GM08714 (cell line): Measurements from ENCODE around the gene PI16.
"Not testable (repeated sequence)": the region's sequence is repeated elsewhere in the genome, so short reads cannot be mapped to it uniquely, and the experiment has no call there.

Experiments
- H3K4me3 ChIP-seq: fragments of 200-500 bp; sonication (Bioruptor generic); 2 replicates; pipeline ENCODE4 v1.5.1; 2014; ENCODE audit warnings: mild to moderate bottlenecking, low read length, inconsistent platforms
- ZNF274 ChIP-seq: IDR thresholded peaks from 2 replicates; pipeline ENCODE4 v1.6.1; 2012; ENCODE audit warnings: mild to moderate bottlenecking, low read depth, low read length

Gene PI16

DNA sequence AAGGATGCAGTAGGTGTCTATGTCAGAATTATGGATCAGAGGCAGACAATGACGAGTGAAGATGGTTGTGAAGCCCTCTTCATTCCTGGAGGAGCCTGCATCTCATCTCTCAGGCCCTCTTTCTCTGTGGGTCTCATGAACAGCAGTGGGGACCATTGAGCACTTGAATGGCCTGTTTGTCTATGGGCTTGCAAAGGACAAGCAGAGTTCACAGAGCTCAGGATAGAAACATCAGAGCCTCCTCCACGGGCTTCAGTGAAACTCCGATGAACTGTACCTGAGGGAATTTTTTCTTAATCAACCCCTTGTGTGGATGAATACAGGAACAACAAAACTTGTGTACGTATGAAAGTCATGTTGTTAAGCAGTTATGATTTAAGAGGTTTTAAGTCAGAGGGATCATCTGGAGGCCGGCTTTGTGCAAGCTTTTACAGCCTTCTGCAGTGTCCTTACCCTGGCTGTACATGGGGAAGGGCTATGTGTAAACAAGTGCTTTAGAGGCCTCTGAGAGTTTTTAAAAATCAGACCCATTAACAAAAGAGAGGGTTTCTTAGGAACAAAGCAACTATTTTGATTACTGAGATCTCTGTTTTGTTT is 29.7 kb upstream of the PI16 start:
- TF ChIP-seq ZNF274 = no peak
- no peak overlapping the region for H3K4me3 ChIP-seq

DNA sequence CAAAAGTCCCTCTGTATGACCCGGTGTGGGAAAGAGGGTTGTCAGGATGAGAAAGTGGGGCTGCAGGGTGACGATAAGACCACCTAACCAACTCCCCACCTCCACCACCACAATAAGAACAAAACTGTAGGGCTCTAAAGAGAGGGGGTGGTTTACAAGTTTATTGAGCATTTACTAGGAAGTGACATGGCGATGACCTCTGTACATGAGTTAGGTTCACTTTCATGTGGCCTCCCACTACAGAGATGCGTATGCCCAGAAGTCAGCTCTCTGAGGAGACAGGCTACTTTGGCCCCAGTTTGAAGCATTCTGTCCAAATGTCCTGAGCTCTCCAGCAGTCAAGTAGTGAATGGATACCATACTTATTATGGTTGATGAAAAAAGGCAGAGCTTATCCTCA is 28.7 kb upstream of the PI16 start:
- no peak overlapping the region for H3K4me3 ChIP-seq
- TF ChIP-seq ZNF274 = no peak

DNA sequence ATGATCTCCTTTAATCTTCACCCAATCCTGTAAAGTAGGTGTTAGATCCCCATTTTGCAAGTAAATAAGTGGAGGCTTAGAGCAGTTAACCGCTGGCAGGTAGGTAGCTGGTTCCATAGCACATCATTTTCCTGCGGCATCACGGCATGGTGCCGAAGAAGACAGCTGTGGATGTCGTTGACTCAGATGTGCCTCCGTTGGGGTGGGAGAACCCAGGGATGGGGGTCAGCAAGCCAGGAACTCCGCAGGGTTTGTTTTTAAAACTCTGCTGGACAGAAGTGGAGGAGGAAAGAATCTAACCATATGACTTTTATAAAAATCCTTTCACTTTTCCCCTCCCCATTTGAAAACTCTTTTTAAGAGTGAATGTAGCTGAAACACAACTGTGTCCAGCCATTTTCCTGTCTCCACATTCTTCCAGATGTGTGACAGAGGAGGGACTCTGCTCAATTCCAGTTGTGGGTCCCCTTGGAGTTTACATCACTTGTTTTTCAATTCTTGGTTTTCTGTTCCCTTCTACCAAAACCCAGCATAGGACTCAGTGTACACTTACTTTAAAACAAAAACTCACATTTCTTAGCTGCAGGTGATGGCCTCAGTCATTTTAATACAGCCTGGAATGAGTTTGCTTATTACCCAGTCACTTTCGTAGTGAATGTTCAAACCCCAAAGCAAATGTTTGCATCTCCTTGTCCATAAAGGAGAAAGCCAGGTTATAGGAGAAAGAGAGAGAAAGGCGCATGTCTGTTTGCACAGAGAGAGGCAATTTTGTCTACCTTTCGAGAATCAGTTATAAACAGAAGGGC is 27.6 kb upstream of the PI16 start:
- H3K4me3 ChIP-seq = no peak overlapping the region
- no peak for TF ChIP-seq ZNF274

DNA sequence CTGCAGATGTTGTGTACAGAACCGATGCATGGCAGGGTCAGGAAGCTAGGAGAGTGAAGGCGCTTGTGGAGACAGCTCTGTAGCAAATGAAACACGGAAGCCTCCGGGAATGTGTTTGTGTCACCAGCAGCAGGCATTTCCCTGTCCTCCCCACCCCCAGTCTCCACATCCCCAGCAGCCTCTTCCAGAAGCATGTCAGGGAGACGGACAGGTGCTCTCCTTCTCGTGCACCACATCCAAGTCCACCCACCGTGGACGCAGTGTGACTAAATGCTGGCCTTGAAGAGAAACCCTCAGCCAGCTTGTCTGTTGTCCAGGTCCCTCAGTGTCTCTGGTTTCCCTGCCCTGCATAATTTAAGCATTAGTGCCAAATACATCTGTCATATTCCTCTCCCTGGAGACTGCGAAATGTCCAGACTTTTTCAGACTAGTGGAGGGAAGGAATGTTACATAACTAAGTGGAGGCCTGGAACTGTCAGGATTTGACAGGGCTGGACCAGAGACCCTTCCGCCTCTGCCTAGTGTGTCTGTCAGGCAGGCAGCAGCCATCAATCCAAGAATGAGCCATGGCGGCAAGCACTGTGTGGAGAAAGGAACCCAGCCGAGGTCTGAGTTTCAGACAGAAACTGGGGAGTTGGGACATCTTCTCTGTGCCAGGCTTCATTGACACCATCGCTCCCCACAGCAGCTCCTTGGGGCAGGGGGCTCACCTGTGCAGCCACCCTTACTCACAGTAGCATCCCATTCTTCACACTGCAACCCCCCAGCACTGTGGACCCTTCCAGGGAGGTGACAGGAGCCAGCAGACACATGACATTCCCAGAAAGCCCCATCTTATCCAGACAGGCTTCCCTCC is 26.6 kb upstream of the PI16 start:
- H3K4me3 ChIP-seq = no peak overlapping the region
- TF ChIP-seq ZNF274 = no peak

DNA sequence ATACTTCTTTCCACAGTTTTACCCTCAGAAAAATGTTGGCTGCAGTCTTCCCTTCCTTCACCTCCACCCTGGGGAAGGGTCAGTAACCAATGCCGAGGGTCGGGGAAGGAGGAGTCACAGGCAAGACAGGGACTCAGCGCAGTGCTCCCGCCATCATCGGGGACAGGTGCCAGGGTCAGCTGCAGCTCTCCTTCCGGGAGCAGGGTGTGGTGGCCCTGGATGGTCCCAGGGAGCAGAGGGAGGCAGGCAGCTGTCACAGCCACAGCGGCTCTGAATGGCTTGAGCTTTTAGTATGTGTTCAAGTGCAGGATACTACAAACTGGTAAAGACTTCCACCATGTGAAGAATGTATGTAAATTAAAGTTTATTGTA is 26.0 kb upstream of the PI16 start:
- no peak for TF ChIP-seq ZNF274
- H3K4me3 ChIP-seq = no peak overlapping the region

DNA sequence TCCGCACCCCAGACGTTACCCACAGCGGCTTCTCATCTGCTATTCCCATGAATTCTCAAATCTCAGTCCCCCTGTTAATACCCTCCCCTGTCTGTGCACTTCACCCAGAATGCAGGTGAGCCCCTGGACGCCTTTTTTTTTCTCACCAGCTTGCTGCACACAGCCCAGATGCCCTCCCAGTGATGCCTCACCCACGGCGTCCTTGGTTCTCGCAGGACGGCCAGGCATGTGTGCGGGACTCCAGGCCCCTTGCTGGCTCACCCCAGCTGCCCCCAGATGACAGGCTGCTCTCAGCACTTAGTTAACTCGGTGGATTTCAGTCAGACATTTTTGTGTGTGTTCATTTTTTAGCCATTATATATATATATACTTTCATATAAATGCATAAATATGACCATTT is 25.4 kb upstream of the PI16 start:
- H3K4me3 ChIP-seq = no peak overlapping the region
- no peak for TF ChIP-seq ZNF274

DNA sequence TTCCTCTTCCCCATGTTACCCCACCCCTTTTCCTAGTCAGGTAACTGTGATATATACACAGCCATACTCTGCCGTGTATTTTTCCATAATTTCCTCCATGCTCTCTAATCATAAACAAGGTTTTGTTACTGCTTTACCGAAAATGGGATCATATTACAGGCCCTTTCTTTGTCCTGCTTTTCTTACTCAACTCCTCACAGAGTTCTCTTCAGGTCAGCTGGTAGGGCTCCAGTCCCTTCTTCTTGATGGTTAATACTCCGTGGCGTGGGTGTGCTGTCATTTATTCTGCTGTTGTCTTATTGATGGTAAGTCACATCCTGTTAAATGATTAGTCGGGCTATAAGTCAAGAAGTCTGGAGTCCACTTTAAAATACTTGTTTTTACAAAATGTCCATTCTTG is 24.9 kb upstream of the PI16 start:
- H3K4me3 ChIP-seq = no peak overlapping the region
- TF ChIP-seq ZNF274 = no peak

DNA sequence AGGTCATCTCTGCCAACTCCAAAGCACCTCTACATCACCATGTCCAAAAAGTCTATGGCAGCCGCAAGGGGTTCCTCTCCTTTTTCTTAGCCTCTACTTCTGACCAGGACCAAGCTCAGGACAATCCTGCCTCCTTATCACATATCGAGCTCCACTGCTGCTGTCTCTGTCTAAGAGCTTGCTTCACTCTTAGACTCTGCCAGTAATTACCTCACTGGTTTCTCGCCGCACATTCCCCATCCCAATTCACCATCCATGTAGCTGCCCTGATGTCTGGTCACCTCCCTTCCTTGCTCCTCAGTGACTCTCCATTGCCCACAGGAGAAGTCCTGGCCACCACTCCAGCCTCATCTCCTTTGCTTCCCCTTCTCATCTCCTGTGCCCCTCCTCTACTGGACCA is 24.1 kb upstream of the PI16 start:
- no peak overlapping the region for H3K4me3 ChIP-seq
- no peak for TF ChIP-seq ZNF274

DNA sequence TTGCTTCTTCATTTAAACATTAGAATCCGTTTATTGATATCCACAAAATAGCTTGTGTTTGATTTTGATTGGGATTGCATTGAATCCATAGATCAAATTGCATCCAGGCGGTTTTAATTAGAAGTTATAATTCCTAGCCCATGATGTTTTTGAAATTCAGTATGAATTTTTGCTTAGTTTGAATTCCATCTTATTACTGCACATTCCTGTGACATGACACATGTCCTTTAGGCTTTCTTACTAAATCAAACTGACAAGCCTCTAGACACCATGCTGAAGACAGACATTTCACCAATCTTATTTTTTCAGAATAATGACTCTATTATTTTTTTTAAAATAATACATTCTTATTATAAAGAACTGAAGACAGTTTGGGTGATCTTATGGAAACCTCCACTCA is 21.4 kb upstream of the PI16 start:
- TF ChIP-seq ZNF274 = no peak
- H3K4me3 ChIP-seq = no peak overlapping the region

DNA sequence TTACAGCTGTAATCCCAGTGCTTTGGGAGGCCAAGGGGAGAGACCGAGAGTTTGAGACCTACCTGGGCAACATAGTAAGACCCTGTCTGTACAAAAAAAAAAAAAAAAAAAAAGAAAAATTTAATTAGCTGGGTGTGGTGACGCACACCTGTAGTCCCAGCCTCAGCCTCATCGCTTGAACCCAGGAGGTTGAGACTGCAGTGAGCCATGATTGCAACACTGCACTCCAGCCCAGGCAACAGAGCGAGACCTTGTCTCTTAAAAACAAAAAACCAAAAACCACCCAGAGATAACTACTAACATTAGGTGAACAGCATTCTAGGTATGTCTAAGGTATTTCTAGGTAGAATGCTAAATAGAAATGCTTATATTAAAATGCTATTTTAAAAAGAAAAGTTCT is 21.0 kb upstream of the PI16 start:
- no peak for TF ChIP-seq ZNF274
- H3K4me3 ChIP-seq = no peak overlapping the region

DNA sequence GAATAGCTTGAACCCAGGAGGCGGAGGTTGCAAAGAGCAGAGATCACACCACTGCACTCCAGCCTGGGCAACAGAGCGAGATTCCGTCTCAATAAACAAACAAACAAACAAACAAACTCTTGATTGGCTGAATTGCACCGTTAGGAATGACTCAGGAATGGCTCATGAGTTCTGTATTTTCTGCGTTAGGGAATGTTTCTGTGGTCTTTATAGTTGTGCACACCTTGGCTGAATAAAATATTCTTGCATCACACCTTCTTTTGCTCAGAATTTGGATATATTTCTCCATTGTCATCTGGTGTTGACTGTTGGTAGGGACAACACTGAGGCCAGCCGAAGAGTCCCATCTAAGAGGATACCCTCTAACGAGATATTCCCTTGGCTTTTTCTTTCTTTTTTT is 19.6 kb upstream of the PI16 start:
- TF ChIP-seq ZNF274 = no peak
- no peak overlapping the region for H3K4me3 ChIP-seq

DNA sequence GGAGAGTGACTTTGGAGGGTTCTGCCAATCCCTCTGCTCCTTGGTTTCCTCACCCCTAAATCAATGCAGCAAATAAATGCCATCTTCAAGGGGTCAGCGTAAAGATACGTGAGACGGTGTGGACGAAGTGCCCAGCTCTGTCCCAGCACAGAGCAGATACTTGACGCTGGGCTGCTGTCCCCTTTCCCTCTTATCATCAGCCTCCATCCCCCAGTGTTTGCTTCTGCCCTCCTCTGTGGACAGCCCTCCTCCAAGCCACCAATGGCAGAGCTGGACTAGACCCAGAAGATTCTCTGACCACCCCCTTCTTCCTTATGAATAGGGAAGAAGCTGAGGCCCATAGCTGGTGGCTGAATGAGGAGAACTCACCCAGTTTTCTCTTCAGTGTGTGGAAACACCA is 17.7 kb upstream of the PI16 start:
- H3K4me3 ChIP-seq = no peak overlapping the region
- TF ChIP-seq ZNF274 = no peak

DNA sequence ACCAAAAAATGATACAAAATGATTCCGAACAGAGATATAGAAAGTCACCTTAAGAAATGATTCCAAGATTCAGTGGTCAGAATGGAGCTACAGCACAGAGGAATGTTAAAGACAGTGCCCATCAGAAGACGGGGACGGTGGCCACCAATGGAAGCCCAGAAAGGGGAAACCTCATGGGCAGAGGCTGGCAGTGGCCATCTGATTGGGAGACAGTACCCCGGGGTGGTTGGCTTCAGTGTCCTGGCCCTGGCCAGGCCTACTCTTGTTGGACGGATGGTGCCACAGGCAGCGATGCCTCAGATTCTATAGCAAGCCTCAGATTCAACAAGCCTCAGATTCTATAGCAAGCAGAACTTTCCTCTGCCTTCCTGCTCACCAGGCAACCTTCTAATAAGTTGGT is 16.6 kb upstream of the PI16 start:
- TF ChIP-seq ZNF274 = no peak

DNA sequence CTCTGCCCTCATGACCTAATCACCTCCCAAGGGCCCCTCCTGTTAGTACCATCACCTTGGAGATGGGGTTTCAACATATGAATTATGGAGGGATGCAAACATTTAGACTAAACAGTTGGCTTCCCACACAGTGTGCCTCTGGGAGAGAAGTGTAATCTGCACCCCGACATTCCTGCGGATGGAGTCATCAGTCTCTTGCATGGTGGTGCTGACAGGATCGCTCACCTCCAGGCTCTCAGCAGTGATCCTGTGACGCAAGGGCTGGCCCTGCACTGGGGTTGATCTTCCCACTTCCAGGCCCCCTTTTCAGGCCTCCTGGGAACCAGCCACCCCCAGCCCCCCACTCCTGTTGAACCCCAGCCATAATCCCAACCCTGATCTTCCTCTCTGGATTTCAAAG is 16.0 kb upstream of the PI16 start:
- TF ChIP-seq ZNF274 = no peak
- H3K4me3 ChIP-seq = no peak overlapping the region

More for the DNA sequence above, 16.6 kb upstream of the PI16 start:
- H3K4me3 ChIP-seq = no peak overlapping the region

DNA sequence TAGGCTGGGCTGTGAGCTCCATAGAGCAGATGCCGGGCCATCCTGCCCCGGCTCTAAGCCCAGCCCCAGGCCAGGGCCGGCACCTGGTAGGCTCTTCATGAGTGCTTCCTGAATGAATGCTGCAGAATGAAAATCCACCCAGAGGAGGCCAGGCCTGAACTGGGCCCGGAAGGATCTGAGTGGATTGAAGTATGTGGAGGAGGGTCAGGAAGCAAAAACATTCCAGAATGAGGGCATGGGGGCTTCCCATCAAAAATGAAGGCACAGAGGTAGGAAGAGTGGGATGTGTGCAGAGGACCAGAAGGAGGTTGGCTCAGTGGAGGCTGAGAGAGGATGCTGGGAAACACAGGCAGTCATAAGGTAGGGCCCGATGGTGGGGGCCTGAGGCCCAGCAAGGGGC is 15.5 kb upstream of the PI16 start:
- not testable (repeated sequence) for H3K4me3 ChIP-seq
